NCI-H187 treated with DMSO at 0.1 percent for 48 hours (cell line): ENCODE data around the gene SSUH2.
"Not testable (repeated sequence)": the region's sequence is repeated elsewhere in the genome, so short reads cannot be mapped to it uniquely, and the experiment has no call there.

ENCODE experiments used
- DNase-seq: peaks from one replicate; lab custom pipeline; 2025; lab: John Stamatoyannopoulos, UW

The SSUH2 gene

GRCh38 chr3:8644748-8645390 is at the start of gene SSUH2:
Gene SSUH2, minus strand, starts transcription at chr3:8644798. Its CDS starts 40 bp downstream, at chr3:8644758.
- DNase-seq, result no peak

GRCh38 chr3:8691295-8691694 is 46.7 kb upstream of the SSUH2 start:
- DNase-seq, result not testable (repeated sequence)

- not testable (repeated sequence) for DNase-seq
These were observed 40.4 kb upstream of the SSUH2 start for GRCh38 chr3:8684992-8685391.

GRCh38 chr3:8682850-8683574 is 38.4 kb upstream of the SSUH2 start:
- DNase-seq, result not testable (repeated sequence)

GRCh38 chr3:8681881-8682538 is 37.4 kb upstream of the SSUH2 start:
- DNase-seq, result not testable (repeated sequence)

GRCh38 chr3:8681349-8681748 is 36.8 kb upstream of the SSUH2 start:
- DNase-seq, result no peak

- DNase-seq, result not testable (repeated sequence)
These were observed 35.4 kb upstream of the SSUH2 start for GRCh38 chr3:8679817-8680553.

- no peak for DNase-seq
These were observed 34.2 kb upstream of the SSUH2 start for GRCh38 chr3:8678751-8679150.

GRCh38 chr3:8677258-8677657 is 32.7 kb upstream of the SSUH2 start:
- not testable (repeated sequence) for DNase-seq

GRCh38 chr3:8675591-8675990 is 31.0 kb upstream of the SSUH2 start:
- not testable (repeated sequence) for DNase-seq

GRCh38 chr3:8673083-8673737 is 28.6 kb upstream of the SSUH2 start:
- DNase-seq, result no peak

- DNase-seq, result no peak
These were observed 24.4 kb upstream of the SSUH2 start for GRCh38 chr3:8669019-8669418.

- no peak for DNase-seq
These were observed 23.6 kb upstream of the SSUH2 start for GRCh38 chr3:8668216-8668615.

GRCh38 chr3:8667463-8668091 is 23.0 kb upstream of the SSUH2 start:
- no peak for DNase-seq

- no peak for DNase-seq
These were observed 20.9 kb upstream of the SSUH2 start for GRCh38 chr3:8665407-8665896.

- DNase-seq, result no peak
These were observed 18.8 kb upstream of the SSUH2 start for GRCh38 chr3:8663177-8664061.

GRCh38 chr3:8662594-8662993 is 18.0 kb upstream of the SSUH2 start:
- no peak for DNase-seq

GRCh38 chr3:8660175-8661118 is 15.8 kb upstream of the SSUH2 start:
- no peak for DNase-seq

- no peak for DNase-seq
These were observed 14.6 kb upstream of the SSUH2 start for GRCh38 chr3:8659242-8659641.
